GM23338 (cell line): ENCODE measurements around the gene GUCY2C. TPM values are rescaled to one million over a fixed set of nuclear protein-coding genes. Genes with fewer than 3 reads are reported as not detected.

ENCODE experiments used
- ATAC-seq: fragments of 200-7000 bp; cut with Tn5 transposase; 3 replicates; pipeline ENCODE4 v1.9.1; 2020
- DNase-seq: peaks from one replicate; pipeline ENCODE4 v3.0.0-alpha.2; 2015; ENCODE audit warnings: low spot score
- H2AFZ ChIP-seq: fragments of 200-600 bp; sonication (generic); 2 replicates; pipeline ENCODE4 v1.8.0; 2016; ENCODE audit warnings: antibody characterized with exemption, mild to moderate bottlenecking, moderate library complexity
- H3F3A ChIP-seq: fragments of 200-600 bp; sonication (generic); replicated peaks from 2 replicates; pipeline ENCODE4 v1.8.0; 2017; ENCODE audit warnings: antibody characterized with exemption, mixed run types, low read depth
- H3K27ac ChIP-seq: fragments of 200-600 bp; sonication (generic); 2 replicates; pipeline ENCODE4 v1.6.1; 2016; ENCODE audit warnings: low read depth
- H3K27me3 ChIP-seq: fragments of 200-600 bp; sonication (generic); 2 replicates; pipeline ENCODE4 v1.8.0; 2016; ENCODE audit warnings: mild to moderate bottlenecking, mixed run types, moderate library complexity; ENCODE audit not compliant: insufficient read depth
- H3K36me3 ChIP-seq: fragments of 200-600 bp; sonication (generic); 2 replicates; pipeline ENCODE4 v1.8.0; 2016; ENCODE audit warnings: mild to moderate bottlenecking; ENCODE audit not compliant: insufficient read depth
- H3K4me1 ChIP-seq: fragments of 200-600 bp; sonication (generic); 2 replicates; pipeline ENCODE4 v1.8.0; 2016; ENCODE audit warnings: mild to moderate bottlenecking, moderate library complexity; ENCODE audit not compliant: insufficient read depth
- H3K4me2 ChIP-seq: fragments of 200-600 bp; sonication (generic); 2 replicates; pipeline ENCODE4 v1.7.1; 2017; ENCODE audit warnings: mixed run types
- H3K4me3 ChIP-seq: fragments of 200-600 bp; sonication (generic); 2 replicates; pipeline ENCODE4 v1.6.1; 2016; ENCODE audit warnings: mixed run types
- H3K79me2 ChIP-seq: fragments of 200-600 bp; sonication (generic); replicated peaks from 2 replicates; pipeline ENCODE4 v1.8.0; 2017; ENCODE audit warnings: mild to moderate bottlenecking; ENCODE audit not compliant: insufficient read depth
- H3K9me2 ChIP-seq: fragments of 200-600 bp; sonication (generic); 2 replicates; pipeline ENCODE4 v1.8.0; 2017; ENCODE audit not compliant: insufficient read depth
- H4K20me1 ChIP-seq: fragments of 200-600 bp; sonication (generic); replicated peaks from 2 replicates; pipeline ENCODE4 v1.8.0; 2017; ENCODE audit warnings: mild to moderate bottlenecking; ENCODE audit not compliant: insufficient read depth
- H3K27ac Mint-ChIP-seq: 2 replicates; pipeline ENCODE4 v1.8.0; 2020; ENCODE audit warnings: inconsistent platforms, mild to moderate bottlenecking, moderate library complexity, mixed read lengths
- H3K27me3 Mint-ChIP-seq: 3 replicates; pipeline ENCODE4 v1.8.0; 2022; ENCODE audit warnings: low read depth, mild to moderate bottlenecking, moderate library complexity, mixed read lengths, inconsistent platforms; ENCODE audit not compliant: insufficient read depth, poor library complexity
- H3K36me3 Mint-ChIP-seq: 3 replicates; pipeline ENCODE4 v1.8.0; 2021; ENCODE audit warnings: low read depth, mild to moderate bottlenecking, inconsistent platforms, moderate library complexity, mixed read lengths
- H3K4me1 Mint-ChIP-seq: 3 replicates; pipeline ENCODE4 v1.8.0; 2020; ENCODE audit warnings: mild to moderate bottlenecking, inconsistent platforms, mixed read lengths
- H3K4me3 Mint-ChIP-seq: 3 replicates; pipeline ENCODE4 v1.8.0; 2021; ENCODE audit warnings: moderate library complexity, mild to moderate bottlenecking, inconsistent platforms, mixed read lengths
- H3K9me3 Mint-ChIP-seq: 3 replicates; pipeline ENCODE4 v1.8.0; 2020; ENCODE audit warnings: moderate library complexity, mild to moderate bottlenecking, inconsistent platforms, mixed read lengths
- EZH2 ChIP-seq: fragments of 200-600 bp; sonication (generic); IDR thresholded peaks from one replicate; pipeline ENCODE4 v1.8.0; 2017; ENCODE audit warnings: antibody characterized with exemption, mild to moderate bottlenecking, low read depth; ENCODE audit not compliant: unreplicated experiment
- NANOG ChIP-seq: IDR thresholded peaks from 2 replicates; pipeline ENCODE4 v1.6.1; 2016; ENCODE audit warnings: antibody characterized with exemption, borderline replicate concordance
- POLR2AphosphoS5 ChIP-seq: IDR thresholded peaks from 2 replicates; pipeline ENCODE4 v1.6.1; 2016; ENCODE audit warnings: antibody characterized with exemption, low read depth
- REST ChIP-seq: IDR thresholded peaks from one replicate; pipeline ENCODE4 v1.6.1; 2018; ENCODE audit warnings: antibody characterized with exemption; ENCODE audit not compliant: unreplicated experiment
- STAT1 ChIP-seq: IDR thresholded peaks from one replicate; pipeline ENCODE4 v1.6.1; 2016; ENCODE audit warnings: antibody characterized with exemption; ENCODE audit not compliant: unreplicated experiment
- ZNF114 ChIP-seq: fragments of 250-450 bp; sonication (Bioruptor Pico); IDR thresholded peaks from 2 replicates; pipeline ENCODE4 v1.5.0; 2020; ENCODE audit warnings: mild to moderate bottlenecking, moderate library complexity
- ZNF331 ChIP-seq: fragments of 250-450 bp; sonication (Bioruptor Pico); IDR thresholded peaks from 2 replicates; pipeline ENCODE4 v1.5.0; 2020; ENCODE audit warnings: low read depth, mild to moderate bottlenecking, moderate library complexity
- ZNF462 ChIP-seq: fragments of 250-450 bp; sonication (Bioruptor Pico); IDR thresholded peaks from 2 replicates; pipeline ENCODE4 v1.5.0; 2020; ENCODE audit warnings: mild to moderate bottlenecking, moderate library complexity
- polyA plus RNA-seq: library from polyadenylated mRNA; unstranded; fragments of >200 nt; fragmentation: Nextera tagmentation; extraction: Ambion mirVana; gene quantifications from 2 replicates; pipeline ENCODE4 v1.2.1, GENCODE V29; 2016
- total RNA-seq: library from RNA; depleted of rRNA; stranded (reverse); fragments of >200 nt; shearing (Covaris generic); gene quantifications from 2 replicates; pipeline ENCODE4 v1.2.3, GENCODE V29; 2014
- TF ChIP-seq, protein P1 (sequence below), 2 experiments: fragments of 200-600 bp in 1 of 2; sonication (generic) in 1 of 2; conservative IDR thresholded peaks; 2 replicates each; pipeline versions ENCODE4 v1.5.1 to v1.6.1; 2016 to 2017; ENCODE audit warnings: antibody characterized with exemption in 2 of 2, low read depth in 2 of 2, mild to moderate bottlenecking in 2 of 2, moderate library complexity in 1 of 2
- TF ChIP-seq, protein P2 (sequence below): IDR thresholded peaks from 2 replicates; pipeline ENCODE4 v1.6.1; 2016; ENCODE audit warnings: antibody characterized with exemption

GUCY2C gene
- total and polyA plus RNA-seq, 2 experiments from 2014 or later, result 2.1 to 3.1 TPM

DNA sequence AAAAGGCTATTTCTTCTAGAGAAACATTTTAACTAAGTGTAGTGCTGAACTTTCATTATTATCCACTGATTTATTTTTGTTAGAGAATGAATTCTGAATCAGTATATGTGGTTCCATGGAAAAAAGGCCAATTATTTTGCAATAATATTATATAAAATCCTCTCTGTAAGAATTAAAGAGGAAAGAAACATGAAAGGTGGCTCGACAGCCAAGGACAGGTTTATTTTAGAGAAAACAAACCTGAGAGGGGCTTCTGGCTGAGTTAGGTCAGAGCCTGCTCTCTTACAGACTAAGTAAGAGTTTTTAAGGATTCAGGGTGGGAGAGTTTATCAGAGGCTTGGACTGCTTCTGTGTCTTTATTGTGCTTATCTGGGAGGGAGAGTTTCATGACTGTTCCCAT, 46.7 kb upstream of the GUCY2C start:
- no peaks in the 10 kb centered on the region; the same call in none of the 2 replicates for H3K9me2 ChIP-seq
- H3K27me3 ChIP-seq, result no peaks in the 10 kb centered on the region
- peaks cover 61% of the 10 kb centered on the region for H3K9me3 Mint-ChIP-seq
- no peaks in the 10 kb centered on the region for H3K4me1 ChIP-seq
- H3K4me1 Mint-ChIP-seq, result no peaks in the 10 kb centered on the region; the same call in 2 of the 3 replicates
- no peak for ATAC-seq
- no peak overlapping the region for H2AFZ ChIP-seq
- TF ChIP-seq ZNF331 (CRISPR knock-in tag), result no peak
- no peaks in the 10 kb centered on the region for H3K79me2 ChIP-seq
- H3K4me3 ChIP-seq, result no peak overlapping the region
- H3K27ac ChIP-seq, result no peak overlapping the region
- H4K20me1 ChIP-seq, result no peaks in the 10 kb centered on the region
- peaks cover 7% of the 10 kb centered on the region for H3K27me3 Mint-ChIP-seq
- no peak overlapping the region for H3K4me2 ChIP-seq
- DNase-seq, result no peak
- peaks cover 11% of the 10 kb centered on the region for H3K36me3 ChIP-seq
- no peak overlapping the region for H3K4me3 Mint-ChIP-seq
- no peaks in the 10 kb centered on the region for H3F3A ChIP-seq
- no peak overlapping the region for H3K27ac Mint-ChIP-seq
- H3K36me3 Mint-ChIP-seq, result peaks cover 60% of the 10 kb centered on the region

GRCh38 chr12:14741942-14742341, 45.5 kb upstream of the GUCY2C start:
- no peak overlapping the region for H3K4me3 Mint-ChIP-seq
- peaks cover 58% of the 10 kb centered on the region for H3K9me3 Mint-ChIP-seq
- Histone ChIP-seq H3K4me2 (no peak overlapping the region), H3K4me1 (no peaks in the 10 kb centered on the region), H2AFZ (no peak overlapping the region), H3K36me3 (peaks cover 11% of the 10 kb centered on the region), H4K20me1 (no peaks in the 10 kb centered on the region), H3K27me3 (no peaks in the 10 kb centered on the region), H3K4me3 (no peak overlapping the region), H3F3A (no peaks in the 10 kb centered on the region), H3K79me2 (no peaks in the 10 kb centered on the region), H3K27ac (no peak overlapping the region), H3K9me2 (no peaks in the 10 kb centered on the region; the same call in none of the 2 replicates)
- no peak overlapping the region for H3K27ac Mint-ChIP-seq
- H3K4me1 Mint-ChIP-seq, result no peaks in the 10 kb centered on the region; the same call in 2 of the 3 replicates
- no peak for DNase-seq
- peaks cover 55% of the 10 kb centered on the region for H3K36me3 Mint-ChIP-seq
- H3K27me3 Mint-ChIP-seq, result peaks cover 7% of the 10 kb centered on the region
- ATAC-seq, result no peak
- TF ChIP-seq POLR2AphosphoS5 (no peak), REST (no peak), EZH2 (no peak), STAT1 (no peak), ZNF462 (CRISPR knock-in tag) (no peak), ZNF114 (CRISPR knock-in tag) (no peak), NANOG (no peak)
- TF ChIP-seq, protein P1, sequence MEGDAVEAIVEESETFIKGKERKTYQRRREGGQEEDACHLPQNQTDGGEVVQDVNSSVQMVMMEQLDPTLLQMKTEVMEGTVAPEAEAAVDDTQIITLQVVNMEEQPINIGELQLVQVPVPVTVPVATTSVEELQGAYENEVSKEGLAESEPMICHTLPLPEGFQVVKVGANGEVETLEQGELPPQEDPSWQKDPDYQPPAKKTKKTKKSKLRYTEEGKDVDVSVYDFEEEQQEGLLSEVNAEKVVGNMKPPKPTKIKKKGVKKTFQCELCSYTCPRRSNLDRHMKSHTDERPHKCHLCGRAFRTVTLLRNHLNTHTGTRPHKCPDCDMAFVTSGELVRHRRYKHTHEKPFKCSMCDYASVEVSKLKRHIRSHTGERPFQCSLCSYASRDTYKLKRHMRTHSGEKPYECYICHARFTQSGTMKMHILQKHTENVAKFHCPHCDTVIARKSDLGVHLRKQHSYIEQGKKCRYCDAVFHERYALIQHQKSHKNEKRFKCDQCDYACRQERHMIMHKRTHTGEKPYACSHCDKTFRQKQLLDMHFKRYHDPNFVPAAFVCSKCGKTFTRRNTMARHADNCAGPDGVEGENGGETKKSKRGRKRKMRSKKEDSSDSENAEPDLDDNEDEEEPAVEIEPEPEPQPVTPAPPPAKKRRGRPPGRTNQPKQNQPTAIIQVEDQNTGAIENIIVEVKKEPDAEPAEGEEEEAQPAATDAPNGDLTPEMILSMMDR (conservative IDR thresholded peaks at IDR 0.05; ENCODE audit: low read depth in 2 of 2), result no peak
- TF ChIP-seq, protein P2, sequence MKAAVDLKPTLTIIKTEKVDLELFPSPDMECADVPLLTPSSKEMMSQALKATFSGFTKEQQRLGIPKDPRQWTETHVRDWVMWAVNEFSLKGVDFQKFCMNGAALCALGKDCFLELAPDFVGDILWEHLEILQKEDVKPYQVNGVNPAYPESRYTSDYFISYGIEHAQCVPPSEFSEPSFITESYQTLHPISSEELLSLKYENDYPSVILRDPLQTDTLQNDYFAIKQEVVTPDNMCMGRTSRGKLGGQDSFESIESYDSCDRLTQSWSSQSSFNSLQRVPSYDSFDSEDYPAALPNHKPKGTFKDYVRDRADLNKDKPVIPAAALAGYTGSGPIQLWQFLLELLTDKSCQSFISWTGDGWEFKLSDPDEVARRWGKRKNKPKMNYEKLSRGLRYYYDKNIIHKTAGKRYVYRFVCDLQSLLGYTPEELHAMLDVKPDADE, result no peak
